Mesothelial cell of epicardium (in vitro differentiated cells): ENCODE results near the gene PKNOX2. TPM values are rescaled to one million over a fixed set of nuclear protein-coding genes. Genes with fewer than 3 reads are reported as not detected.

Source experiments
- DNase-seq, 2 experiments: peaks; one replicate each; pipeline ENCODE4 v3.0.0; 2021; ENCODE audit warnings: low spot score in 2 of 2; ENCODE audit not compliant: unreplicated experiment in 2 of 2
- H3K27ac Mint-ChIP-seq: 2 replicates; pipeline ENCODE4 v1.8.0; 2021; ENCODE audit warnings: mixed read lengths
- H3K27me3 Mint-ChIP-seq: 2 replicates; pipeline ENCODE4 v1.8.0; 2021; ENCODE audit warnings: low read depth, mixed read lengths
- H3K36me3 Mint-ChIP-seq: 2 replicates; pipeline ENCODE4 v1.8.0; 2021; ENCODE audit warnings: mixed read lengths
- H3K4me1 Mint-ChIP-seq: 2 replicates; pipeline ENCODE4 v1.8.0; 2021; ENCODE audit warnings: mixed read lengths
- H3K4me3 Mint-ChIP-seq: 2 replicates; pipeline ENCODE4 v1.8.0; 2021; ENCODE audit warnings: mild to moderate bottlenecking, moderate library complexity, mixed read lengths
- H3K9me3 Mint-ChIP-seq: 2 replicates; pipeline ENCODE4 v1.8.0; 2021; ENCODE audit warnings: mixed read lengths
- CTCF ChIP-seq: fragments of 200-600 bp; sonication (generic); IDR thresholded peaks from one replicate; pipeline ENCODE4 v1.5.0; 2021; ENCODE audit warnings: antibody characterized with exemption; ENCODE audit not compliant: unreplicated experiment
- total RNA-seq: library from RNA; stranded (reverse); gene quantifications from 3 replicates; pipeline ENCODE4 v1.2.1, GENCODE V29; 2021

The PKNOX2 gene
- total RNA-seq, 1 donor from 2014 or later: 22.2 TPM

- Mint-ChIP-seq H3K4me1 (peaks cover 26% of the 10 kb centered on the region), H3K4me3 (no peak overlapping the region), H3K36me3 (no peaks in the 10 kb centered on the region), H3K27me3 (peaks cover 1% of the 10 kb centered on the region), H3K27ac (no peak overlapping the region), H3K9me3 (no peaks in the 10 kb centered on the region)
- no peak for TF ChIP-seq CTCF
- no peak for DNase-seq
Measured at GRCh38 chr11:125326126-125326525, 161.6 kb downstream of the PKNOX2 start.

GRCh38 chr11:125327518-125328224 is 163.1 kb downstream of the PKNOX2 start:
- Mint-ChIP-seq H3K4me3 (no peak overlapping the region), H3K9me3 (no peaks in the 10 kb centered on the region), H3K4me1 (peaks cover 31% of the 10 kb centered on the region), H3K27me3 (peaks cover 1% of the 10 kb centered on the region), H3K27ac (peak overlapping the region; percentile 83), H3K36me3 (no peaks in the 10 kb centered on the region)
- DNase-seq: no peak
- TF ChIP-seq CTCF: no peak

- peak overlapping the region; percentile 83 for H3K27ac Mint-ChIP-seq
- TF ChIP-seq CTCF: no peak
- H3K36me3 Mint-ChIP-seq: peaks cover 2% of the 10 kb centered on the region
- H3K4me3 Mint-ChIP-seq: no peak overlapping the region
- no peaks in the 10 kb centered on the region for H3K9me3 Mint-ChIP-seq
- DNase-seq: no peak
- H3K4me1 Mint-ChIP-seq: peaks cover 34% of the 10 kb centered on the region
- H3K27me3 Mint-ChIP-seq: peaks cover 1% of the 10 kb centered on the region
Measured at GRCh38 chr11:125328225-125328580, 163.7 kb downstream of the PKNOX2 start.

GRCh38 chr11:125329786-125330185 is 165.2 kb downstream of the PKNOX2 start:
- Mint-ChIP-seq H3K4me1 (peaks cover 34% of the 10 kb centered on the region), H3K9me3 (no peaks in the 10 kb centered on the region), H3K27me3 (no peaks in the 10 kb centered on the region), H3K27ac (peak overlapping the region; percentile 57), H3K36me3 (peaks cover 2% of the 10 kb centered on the region), H3K4me3 (no peak overlapping the region)
- no peak for DNase-seq
- no peak for TF ChIP-seq CTCF

- peaks cover 39% of the 10 kb centered on the region for H3K4me1 Mint-ChIP-seq
- DNase-seq: no peak
- peaks cover 2% of the 10 kb centered on the region for H3K36me3 Mint-ChIP-seq
- no peaks in the 10 kb centered on the region for H3K27me3 Mint-ChIP-seq
- TF ChIP-seq CTCF: no peak
- no peaks in the 10 kb centered on the region for H3K9me3 Mint-ChIP-seq
- no peak overlapping the region for H3K4me3 Mint-ChIP-seq
- peak overlapping the region; percentile 57 for H3K27ac Mint-ChIP-seq
Measured at GRCh38 chr11:125330462-125331325, 166.1 kb downstream of the PKNOX2 start.
